Fibroblast of lung (primary cell): ENCODE measurements around the gene DNAAF3. TPM values are rescaled to one million over a fixed set of nuclear protein-coding genes. Genes with fewer than 3 reads are reported as not detected.
"Not testable (repeated sequence)": the region's sequence is repeated elsewhere in the genome, so short reads cannot be mapped to it uniquely, and the experiment has no call there.

Source experiments
- DNase-seq, 2 donors: peaks; one replicate each; pipeline versions ENCODE4 v3.0.0 to v3.0.0-alpha.2; 2010; ENCODE audit warnings: low read depth in 2 of 2
- H2AFZ ChIP-seq: 2 replicates; pipeline ENCODE4 v1.5.1; 2012; ENCODE audit warnings: low read length, control low read depth, inconsistent platforms
- H3K27ac ChIP-seq: 2 replicates; pipeline ENCODE4 v1.5.1; 2011; ENCODE audit warnings: low read length, control low read depth; ENCODE audit not compliant: insufficient read depth
- H3K27me3 ChIP-seq: 2 replicates; pipeline ENCODE4 v1.5.1; 2011; ENCODE audit warnings: mild to moderate bottlenecking, low read length; ENCODE audit not compliant: control insufficient read depth, insufficient read depth
- H3K36me3 ChIP-seq: 2 replicates; pipeline ENCODE4 v1.5.1; 2011; ENCODE audit warnings: low read length; ENCODE audit not compliant: control insufficient read depth, insufficient read depth
- H3K4me1 ChIP-seq: 2 replicates; pipeline ENCODE4 v1.5.1; 2011; ENCODE audit warnings: low read length; ENCODE audit not compliant: control insufficient read depth, insufficient read depth; ENCODE audit errors: extremely low read depth
- H3K4me2 ChIP-seq: 2 replicates; pipeline ENCODE4 v1.5.1; 2011; ENCODE audit warnings: low read length, control low read depth; ENCODE audit not compliant: insufficient read depth; ENCODE audit errors: extremely low read depth
- H3K4me3 ChIP-seq, 4 experiments: fragments of 200-600 bp in 1 of 4; sonication (generic) in 1 of 4; replicated peaks in 1 of 4; 2 replicates each; pipeline ENCODE4 v1.5.1; 2011 to 2016; ENCODE audit warnings: low read length in 4 of 4, low read depth in 3 of 4, mild to moderate bottlenecking in 3 of 4, control low read depth in 2 of 4, inconsistent platforms in 1 of 4, mixed read lengths in 1 of 4; ENCODE audit not compliant: insufficient read depth in 1 of 4; ENCODE audit errors: control extremely low read depth in 1 of 4
- H3K79me2 ChIP-seq: 2 replicates; pipeline ENCODE4 v1.5.1; 2012; ENCODE audit warnings: mild to moderate bottlenecking, low read length, inconsistent platforms; ENCODE audit not compliant: control insufficient read depth, insufficient read depth
- H3K9ac ChIP-seq: 2 replicates; pipeline ENCODE4 v1.5.1; 2011; ENCODE audit warnings: mild to moderate bottlenecking, low read length, control low read depth; ENCODE audit not compliant: insufficient read depth
- H3K9me3 ChIP-seq: 2 replicates; pipeline ENCODE4 v1.5.1; 2012; ENCODE audit warnings: low read depth, low read length; ENCODE audit not compliant: control insufficient read depth, insufficient read depth
- H4K20me1 ChIP-seq: 2 replicates; pipeline ENCODE4 v1.5.1; 2011; ENCODE audit warnings: low read length; ENCODE audit not compliant: control insufficient read depth, insufficient read depth; ENCODE audit errors: extremely low read depth
- CTCF ChIP-seq, 2 donors: IDR thresholded peaks in 1 of 2; conservative IDR thresholded peaks in 1 of 2; 1 replicate in 1 of 2; 2 replicates in 1 of 2; pipeline ENCODE4 v1.5.1; 2011 to 2012; ENCODE audit warnings: low read length in 2 of 2, control low read depth in 1 of 2, inconsistent platforms in 1 of 2, low read depth in 1 of 2, mild to moderate bottlenecking in 1 of 2
- EZH2 ChIP-seq: IDR thresholded peaks from 2 replicates; pipeline ENCODE4 v1.5.1; 2012; ENCODE audit warnings: low read length, control low read depth, mild to moderate bottlenecking; ENCODE audit errors: missing control alignments
- polyA plus RNA-seq, 2 donors: library from polyadenylated mRNA; depleted of rRNA in 1 of 2; stranded (reverse) in 1 of 2; unstranded in 1 of 2; fragments of >200 nt; gene quantifications; 2 replicates each; pipeline ENCODE4 v1.2.1, GENCODE V29; 2011 to 2012; ENCODE audit warnings: missing spikeins in 1 of 2
- total RNA-seq: library from RNA; depleted of rRNA; stranded (reverse); fragments of >200 nt; gene quantifications from 2 replicates; pipeline ENCODE4 v1.2.1, GENCODE V29; 2014

DNAAF3 gene
- total and polyA plus RNA-seq, 2 donors (not counting 1 experiment from before 2014, with no cell fraction given): 0.17 to 0.18 TPM

GRCh38 chr19:55206664-55207500 lies 40.5 kb upstream of the DNAAF3 start:
- H3K9me3 ChIP-seq: no peaks in the 10 kb centered on the region
- no peaks in the 10 kb centered on the region for H4K20me1 ChIP-seq
- peak overlapping the region; percentile 61 for H3K27ac ChIP-seq
- peak overlapping the region in 3 of 4 experiments; percentile 3 to 57 (median 46) for H3K4me3 ChIP-seq
- peaks cover 17% of the 10 kb centered on the region for H3K4me1 ChIP-seq
- no peaks in the 10 kb centered on the region for H3K36me3 ChIP-seq
- H3K79me2 ChIP-seq: no peaks in the 10 kb centered on the region
- H2AFZ ChIP-seq: no peak overlapping the region
- peak; percentile 85 to 90 for DNase-seq
- H3K4me2 ChIP-seq: peak overlapping the region; percentile 34
- no peaks in the 10 kb centered on the region for H3K27me3 ChIP-seq
- TF ChIP-seq EZH2: no peak
- no peak for TF ChIP-seq CTCF (conservative IDR thresholded peaks at IDR 0.05 in 1 of 2, IDR thresholded peaks at IDR 0.05 in 1 of 2; ENCODE audit: low read depth in 1 of 2, low read length in 2 of 2)
- H3K9ac ChIP-seq: peak overlapping the region; percentile 23

- not testable (repeated sequence) for H4K20me1 ChIP-seq, H3K27me3 ChIP-seq, H3K9ac ChIP-seq, H3K27ac ChIP-seq, DNase-seq, H3K36me3 ChIP-seq, H2AFZ ChIP-seq, H3K4me2 ChIP-seq, H3K9me3 ChIP-seq, H3K79me2 ChIP-seq, H3K4me3 ChIP-seq, H3K4me1 ChIP-seq
- peak in 1 of 2 donors; percentile 27 for TF ChIP-seq CTCF (conservative IDR thresholded peaks at IDR 0.05 in 1 of 2, IDR thresholded peaks at IDR 0.05 in 1 of 2; ENCODE audit: low read depth in 1 of 2, low read length in 2 of 2)
Observed at GRCh38 chr19:55202199-55202598, 35.8 kb upstream of the DNAAF3 start.

GRCh38 chr19:55199620-55200204 lies 33.3 kb upstream of the DNAAF3 start:
- Histone ChIP-seq H3K27me3 (no peaks in the 10 kb centered on the region), H4K20me1 (no peaks in the 10 kb centered on the region), H3K4me1 (no peaks in the 10 kb centered on the region), H3K4me3 (no peak overlapping the region), H2AFZ (no peak overlapping the region), H3K36me3 (no peaks in the 10 kb centered on the region), H3K27ac (no peak overlapping the region), H3K4me2 (no peak overlapping the region), H3K9me3 (no peaks in the 10 kb centered on the region), H3K79me2 (no peaks in the 10 kb centered on the region), H3K9ac (no peak overlapping the region)
- TF ChIP-seq EZH2 (no peak), CTCF (conservative IDR thresholded peaks at IDR 0.05 in 1 of 2, IDR thresholded peaks at IDR 0.05 in 1 of 2; ENCODE audit: low read depth in 1 of 2, low read length in 2 of 2) (no peak)
- DNase-seq: no peak
